GM19324 (cell line): ENCODE measurements around the gene PTGDR2.

Source experiments
- ATAC-seq: cut with Tn5 transposase; IDR thresholded peaks from one replicate; pipeline ENCODE4 v1.9.1; 2021; ENCODE audit warnings: mild to moderate bottlenecking, moderate library complexity; ENCODE audit not compliant: unreplicated experiment, low FRiP score

Gene PTGDR2

GRCh38 chr11:60855726-60856633 is at the start of gene PTGDR2:
PTGDR2 (minus strand) TSS chr11:60855950; CDS start chr11:60853722, 2,228 bp downstream.
- ATAC-seq = no peak

DNA sequence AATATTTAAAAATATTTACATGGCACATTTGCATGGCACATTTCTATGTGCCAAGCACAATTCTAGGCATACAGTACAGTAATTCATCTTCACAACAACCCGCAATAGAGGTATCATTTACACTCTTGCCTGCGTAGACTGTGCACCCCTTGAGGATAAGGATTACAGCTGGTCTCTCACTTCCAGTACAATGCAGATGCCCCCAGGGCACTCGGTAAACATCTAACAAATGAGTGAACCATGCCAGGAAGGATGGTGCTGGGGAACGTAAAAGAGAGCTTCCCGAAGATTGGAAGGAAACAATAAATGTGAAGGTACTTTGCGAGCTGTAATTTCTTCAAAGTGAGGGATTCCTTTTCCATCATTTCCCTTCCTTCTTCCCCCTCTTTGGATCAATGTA is 49.3 kb upstream of the PTGDR2 start:
- no peak for ATAC-seq

DNA sequence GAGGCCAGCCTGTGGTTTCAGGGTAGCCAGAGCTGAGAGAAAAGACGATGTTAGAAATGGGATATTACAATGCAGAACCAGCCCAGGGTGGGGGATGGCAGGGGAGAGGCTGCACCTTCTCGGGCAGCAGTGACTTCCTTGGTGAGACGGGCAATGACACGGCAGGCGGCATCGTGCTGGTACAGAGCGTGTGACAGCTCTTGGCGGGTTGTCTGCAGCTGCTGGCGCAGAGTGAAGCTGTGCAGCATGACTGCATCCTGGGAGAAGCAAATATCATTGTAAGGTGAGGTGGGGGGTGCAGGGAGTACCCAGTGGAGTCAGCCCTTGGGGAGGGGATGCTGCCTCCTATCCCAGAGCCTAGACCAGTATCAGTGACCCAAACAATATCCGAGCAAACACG is 46.9 kb upstream of the PTGDR2 start:
- no peak for ATAC-seq

GRCh38 chr11:60900673-60901404 is 45.1 kb upstream of the PTGDR2 start:
- no peak for ATAC-seq

GRCh38 chr11:60899977-60900376 is 44.2 kb upstream of the PTGDR2 start:
- no peak for ATAC-seq

GRCh38 chr11:60899046-60899936 is 43.5 kb upstream of the PTGDR2 start:
- no peak for ATAC-seq

DNA sequence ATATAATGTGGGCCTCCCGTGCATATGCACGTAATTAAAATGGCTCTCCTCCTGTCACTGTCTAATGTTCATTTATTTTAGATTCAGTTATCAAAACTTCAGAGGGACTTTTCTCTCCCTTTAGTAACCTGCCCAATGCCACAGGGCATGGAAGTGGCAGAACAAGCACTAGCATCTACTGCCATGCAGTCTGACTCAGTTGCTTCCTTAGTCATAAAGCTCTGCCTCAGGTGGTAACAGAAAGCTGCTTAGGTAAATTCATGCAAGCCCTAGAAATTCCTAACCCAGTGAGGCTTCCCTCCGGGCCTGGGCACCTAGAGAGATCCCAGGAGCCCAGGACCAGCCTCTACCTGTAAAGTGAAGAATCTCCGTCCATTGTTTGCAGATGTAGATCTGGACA is 41.7 kb upstream of the PTGDR2 start:
- no peak for ATAC-seq

DNA sequence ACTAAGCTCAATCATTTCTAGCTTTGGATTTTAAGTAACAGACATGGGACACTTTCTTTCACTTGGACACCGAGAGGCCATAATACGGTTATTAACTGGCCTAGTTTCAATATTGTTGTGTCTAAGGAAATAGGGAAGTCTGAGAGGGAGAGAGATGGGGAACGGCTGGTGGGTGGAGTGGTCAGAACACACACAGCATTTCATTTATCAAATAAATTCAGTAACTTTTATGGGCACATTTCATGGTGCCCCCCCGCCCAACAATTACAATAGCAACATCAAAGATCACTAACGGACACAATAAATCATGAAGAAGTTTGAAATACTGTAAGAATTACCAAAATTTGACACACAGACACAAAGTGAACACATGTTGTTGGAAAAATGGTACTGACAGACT is 39.9 kb upstream of the PTGDR2 start:
- no peak for ATAC-seq

DNA sequence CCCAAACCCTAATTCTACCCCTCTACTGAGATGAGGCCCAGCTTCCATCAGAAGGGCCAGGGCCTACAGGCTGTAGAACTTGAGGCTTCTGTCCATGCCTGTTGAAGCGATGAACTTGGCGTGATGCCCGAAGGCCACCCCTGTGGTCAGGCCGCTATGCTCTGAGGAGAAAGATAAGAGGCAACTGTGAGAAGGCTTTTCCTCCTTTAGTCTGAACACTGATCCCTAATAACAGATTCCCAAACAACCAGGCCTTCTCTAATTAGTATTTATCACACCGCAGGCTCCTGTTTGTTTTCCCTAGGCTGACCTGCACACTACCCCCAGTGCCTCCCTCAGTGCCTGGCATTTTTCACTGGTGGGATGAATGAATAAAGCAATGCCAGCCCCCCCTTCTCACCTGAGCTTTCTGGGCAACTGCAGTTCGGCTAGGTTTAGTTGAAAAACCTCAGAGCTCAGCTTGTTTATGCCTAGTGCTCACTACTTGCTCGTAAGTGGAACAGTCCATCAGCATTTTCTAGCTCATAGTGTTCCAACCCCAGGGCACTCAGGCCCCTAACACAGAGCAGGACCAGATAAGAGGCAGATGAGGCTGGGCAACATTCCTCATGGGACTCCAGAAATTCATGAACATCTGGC is 35.5 kb upstream of the PTGDR2 start:
- no peak for ATAC-seq

- ATAC-seq = no peak
These were observed 34.9 kb upstream of the PTGDR2 start for GRCh38 chr11:60890696-60891095.

GRCh38 chr11:60889869-60890311 is 34.1 kb upstream of the PTGDR2 start:
- ATAC-seq = no peak

GRCh38 chr11:60887556-60887955 is 31.8 kb upstream of the PTGDR2 start:
- no peak for ATAC-seq

DNA sequence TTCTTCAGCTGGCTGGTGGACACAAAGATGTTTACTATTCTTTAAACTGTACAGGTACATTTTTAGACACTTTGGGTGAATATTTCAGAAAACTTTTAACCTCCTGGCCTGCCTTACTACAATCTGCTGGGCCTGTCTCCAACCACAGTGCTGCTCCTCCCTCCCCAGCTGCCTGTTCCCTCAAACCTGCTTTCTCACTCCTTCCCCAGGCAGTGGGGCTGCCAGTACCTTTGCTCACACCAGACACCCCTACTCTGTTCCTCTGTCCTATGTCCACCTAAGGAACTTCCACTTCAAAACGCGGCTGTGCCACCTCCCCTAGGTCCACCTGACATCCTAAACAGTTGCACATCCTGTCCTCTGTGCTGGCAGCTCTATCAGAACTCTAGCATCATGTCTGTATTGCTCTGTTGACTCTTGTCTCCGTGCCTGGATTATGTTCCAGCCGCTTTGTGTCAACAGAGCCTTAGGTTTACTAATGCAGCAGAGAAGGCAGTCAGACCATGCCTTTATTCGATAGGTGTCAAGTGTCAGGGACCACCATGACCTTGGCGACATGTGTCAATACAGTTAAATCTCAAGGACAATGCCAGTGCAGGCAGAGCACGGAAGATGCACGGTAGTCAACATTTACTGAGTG is 25.0 kb upstream of the PTGDR2 start:
- no peak for ATAC-seq

DNA sequence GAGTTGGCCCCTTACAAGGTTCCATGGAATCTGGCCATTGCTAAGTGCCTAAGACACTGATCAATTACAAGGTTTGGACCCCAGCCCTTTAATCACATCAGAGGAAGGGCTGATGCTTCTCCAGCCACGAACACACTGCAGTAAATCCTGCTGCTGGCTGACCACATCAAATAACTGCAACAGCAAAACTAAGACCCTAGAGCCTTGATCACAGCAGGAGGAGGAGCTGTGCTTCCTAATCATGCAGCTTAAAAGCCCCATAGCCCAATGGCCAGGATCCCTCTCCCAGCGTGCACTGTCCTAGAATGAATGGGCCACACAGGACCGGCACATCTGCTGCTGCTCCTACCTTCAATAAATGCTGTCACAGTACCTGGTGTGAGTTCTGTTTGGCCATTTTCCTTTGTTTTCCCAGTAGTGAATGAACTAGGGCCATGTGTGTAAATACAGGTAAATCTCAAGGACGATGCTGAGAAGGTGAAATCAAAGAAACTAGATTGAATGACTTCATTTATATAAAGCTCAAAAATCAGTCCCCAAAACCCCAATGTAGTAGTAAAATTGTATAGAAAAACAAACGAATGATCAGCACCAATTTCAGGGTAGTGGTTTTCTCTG is 24.3 kb upstream of the PTGDR2 start:
- no peak for ATAC-seq

DNA sequence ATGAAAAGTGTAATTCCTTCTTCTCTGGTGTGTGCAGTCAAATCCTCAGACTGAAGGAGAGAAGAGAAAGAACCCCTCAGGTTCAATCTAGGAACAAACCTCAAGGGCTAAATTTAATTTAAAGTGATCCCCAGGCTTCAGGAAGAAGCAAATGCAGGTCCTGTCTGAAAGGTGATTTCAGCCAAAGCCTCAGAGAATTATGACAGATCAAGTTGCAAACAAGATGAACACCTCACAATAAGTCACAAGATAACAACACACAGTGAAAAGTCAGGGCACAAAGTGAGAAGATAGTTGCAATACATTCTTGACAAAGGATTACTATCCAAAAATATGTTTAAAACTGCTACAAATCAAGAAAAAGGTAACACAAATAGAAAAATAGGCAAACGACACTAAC is 23.4 kb upstream of the PTGDR2 start:
- no peak for ATAC-seq

DNA sequence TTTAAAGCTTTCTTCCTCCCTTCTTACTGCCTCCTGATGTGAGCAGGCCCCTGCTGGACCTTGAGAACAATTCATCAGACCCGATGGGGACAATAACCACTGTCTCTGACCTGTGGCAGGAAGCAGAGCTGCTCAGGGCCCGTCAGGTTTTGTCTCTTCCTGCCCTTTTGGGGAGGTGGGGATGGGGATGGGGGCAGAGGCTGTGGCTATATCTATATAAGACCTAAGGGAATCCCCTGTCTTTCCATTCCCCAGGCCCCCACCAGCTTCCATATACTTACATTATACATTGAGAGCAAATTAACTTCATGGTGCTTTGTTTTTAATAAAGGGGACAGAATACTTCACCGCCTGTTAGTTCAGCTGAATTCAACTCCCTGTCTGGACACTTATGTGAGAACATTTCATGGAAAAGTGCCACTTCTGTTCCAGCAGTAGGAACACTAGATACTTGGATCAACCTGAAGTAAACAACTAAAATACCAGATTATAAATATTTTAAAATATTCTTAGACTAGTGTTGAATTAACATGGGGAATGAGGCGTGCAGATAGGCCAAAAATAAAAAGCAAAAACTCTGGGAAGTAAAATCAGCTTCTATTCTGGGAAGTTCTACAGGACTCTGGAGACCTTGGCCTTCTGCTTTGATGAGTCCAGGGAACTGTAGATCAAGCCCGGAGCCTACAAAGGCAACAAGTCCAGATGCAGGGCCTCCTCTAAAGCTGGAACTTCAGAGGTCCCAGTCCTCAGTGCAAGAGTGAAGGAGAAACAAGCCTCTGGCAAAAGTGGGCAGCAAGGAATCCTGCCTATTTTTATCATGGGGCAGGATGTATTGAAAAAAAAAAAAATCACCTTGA is 22.7 kb upstream of the PTGDR2 start:
- ATAC-seq = no peak

- no peak for ATAC-seq
These were observed 20.4 kb upstream of the PTGDR2 start for GRCh38 chr11:60876168-60876485.

DNA sequence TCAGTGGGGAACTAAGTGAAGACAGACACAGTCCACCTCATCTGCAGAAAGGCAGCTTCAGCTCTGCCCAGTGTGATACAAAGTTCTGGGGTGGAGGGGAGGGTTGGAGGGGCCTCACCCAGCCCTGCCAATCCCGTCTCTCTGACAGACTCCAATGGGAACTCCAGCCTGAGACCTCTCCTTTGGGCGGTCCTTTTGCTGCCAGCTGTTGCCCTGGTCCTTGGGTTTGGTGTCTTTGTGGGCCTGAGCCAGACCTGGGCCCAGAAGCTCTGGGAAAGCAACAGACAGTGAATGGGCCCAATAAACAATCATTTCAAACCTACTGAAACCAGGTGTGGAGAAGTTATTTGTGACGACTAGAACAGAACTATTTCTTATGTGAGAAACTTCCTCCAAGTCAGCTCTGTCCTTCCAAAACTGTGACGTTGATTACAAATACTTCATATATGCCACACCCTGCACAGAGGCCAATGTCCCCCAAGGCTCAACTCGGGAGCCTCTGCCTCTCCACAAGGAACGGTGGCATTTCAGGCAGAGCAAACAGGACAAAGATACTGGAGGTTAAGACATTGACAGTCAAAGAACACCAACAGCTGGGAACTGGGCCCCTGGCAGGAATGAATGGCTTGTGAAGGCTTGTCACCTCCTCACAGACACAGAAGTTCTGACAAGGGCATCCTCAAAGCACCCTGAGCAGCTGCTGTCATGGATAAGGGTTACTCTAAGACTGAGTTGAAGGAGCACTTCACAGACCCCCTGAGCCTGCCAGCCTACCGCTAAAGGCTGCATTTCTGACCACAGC is 19.8 kb upstream of the PTGDR2 start:
- no peak for ATAC-seq
